Esophagus squamous epithelium (tissue), 4 donors: Measurements from ENCODE around the gene YTHDF2.

Experiments
- POLR2A ChIP-seq, 4 donors: fragments of 450-650 bp; IDR thresholded peaks; one replicate each; pipeline ENCODE4 v1.6.1; 2017; ENCODE audit warnings: antibody characterized with exemption in 4 of 4, mild to moderate bottlenecking in 4 of 4, moderate library complexity in 3 of 4
- TF ChIP-seq, protein P1 (sequence below), 6 experiments: fragments of 450-650 bp in 4 of 6; fragments of 200-600 bp in 2 of 6; sonication (generic) in 2 of 6; IDR thresholded peaks; one replicate each; pipeline ENCODE4 v1.5.1; 2016 to 2019; ENCODE audit warnings: antibody characterized with exemption in 6 of 6, mild to moderate bottlenecking in 4 of 6, moderate library complexity in 4 of 6

DNA sequence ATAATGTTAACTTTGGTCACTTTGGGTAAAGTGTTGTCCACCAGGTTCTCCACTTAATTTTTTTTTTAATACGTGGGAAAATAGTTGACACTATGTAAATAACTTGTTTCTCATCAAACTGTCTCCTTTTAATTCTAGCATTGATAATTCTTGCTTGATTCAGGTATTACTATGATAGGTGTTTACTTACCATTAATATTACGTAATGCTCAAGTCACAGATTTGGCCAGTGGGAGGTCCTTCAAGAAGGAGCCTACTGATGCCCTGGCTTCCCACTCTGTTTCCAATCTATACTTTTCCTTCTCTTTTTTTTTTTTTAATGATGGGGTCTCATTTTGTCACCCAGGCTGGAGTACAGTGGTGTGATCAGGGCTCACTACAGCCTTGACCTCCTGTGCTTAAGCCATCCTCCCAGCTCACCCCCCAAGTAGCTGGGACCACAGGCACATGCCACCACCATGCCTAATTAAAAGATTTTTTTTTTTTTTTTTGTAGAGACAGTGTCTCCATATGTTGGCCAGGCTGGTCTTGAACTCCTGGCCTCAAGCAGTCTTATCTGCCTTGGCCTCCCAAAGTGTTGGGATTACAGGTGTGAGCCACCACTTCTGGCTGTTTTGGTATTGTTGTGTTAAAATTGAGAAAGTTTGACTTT lies 29.9 kb downstream of the YTHDF2 start:
- no peak for TF ChIP-seq POLR2A (IDR thresholded peaks at IDR 0.05)
- TF ChIP-seq, protein P1, sequence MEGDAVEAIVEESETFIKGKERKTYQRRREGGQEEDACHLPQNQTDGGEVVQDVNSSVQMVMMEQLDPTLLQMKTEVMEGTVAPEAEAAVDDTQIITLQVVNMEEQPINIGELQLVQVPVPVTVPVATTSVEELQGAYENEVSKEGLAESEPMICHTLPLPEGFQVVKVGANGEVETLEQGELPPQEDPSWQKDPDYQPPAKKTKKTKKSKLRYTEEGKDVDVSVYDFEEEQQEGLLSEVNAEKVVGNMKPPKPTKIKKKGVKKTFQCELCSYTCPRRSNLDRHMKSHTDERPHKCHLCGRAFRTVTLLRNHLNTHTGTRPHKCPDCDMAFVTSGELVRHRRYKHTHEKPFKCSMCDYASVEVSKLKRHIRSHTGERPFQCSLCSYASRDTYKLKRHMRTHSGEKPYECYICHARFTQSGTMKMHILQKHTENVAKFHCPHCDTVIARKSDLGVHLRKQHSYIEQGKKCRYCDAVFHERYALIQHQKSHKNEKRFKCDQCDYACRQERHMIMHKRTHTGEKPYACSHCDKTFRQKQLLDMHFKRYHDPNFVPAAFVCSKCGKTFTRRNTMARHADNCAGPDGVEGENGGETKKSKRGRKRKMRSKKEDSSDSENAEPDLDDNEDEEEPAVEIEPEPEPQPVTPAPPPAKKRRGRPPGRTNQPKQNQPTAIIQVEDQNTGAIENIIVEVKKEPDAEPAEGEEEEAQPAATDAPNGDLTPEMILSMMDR (IDR thresholded peaks at IDR 0.05): no peak
